HepG2 (cell line): Measurements from ENCODE around the gene FASTK. TPM values are rescaled to one million over a fixed set of nuclear protein-coding genes. Genes with fewer than 3 reads are reported as not detected.

Source experiments
- ARID3A ChIP-seq: IDR thresholded peaks from 2 replicates; pipeline ENCODE4 v1.6.1; 2012; ENCODE audit warnings: low read depth, low read length, improper control_type of control experiment
- GLI4 ChIP-seq: sonication (generic); formaldehyde crosslinking; IDR thresholded peaks from 2 replicates; pipeline ENCODE4 v1.5.1; 2020; ENCODE audit warnings: missing genetic modification reagents, mild to moderate bottlenecking, moderate library complexity, borderline replicate concordance
- JARID2 ChIP-seq: sonication (generic); formaldehyde crosslinking; IDR thresholded peaks from 2 replicates; pipeline ENCODE4 v1.8.1; 2023; ENCODE audit warnings: missing genetic modification reagents, inconsistent platforms; ENCODE audit not compliant: insufficient replicate concordance
- MED1 ChIP-seq: sonication (generic); formaldehyde crosslinking; IDR thresholded peaks from 2 replicates; pipeline ENCODE4 v1.4.0; 2020; ENCODE audit warnings: missing genetic modification reagents
- PCBP1 ChIP-seq: fragments of 200-400 bp; formaldehyde crosslinking; IDR thresholded peaks from 2 replicates; pipeline ENCODE4 v1.6.1; 2017; ENCODE audit warnings: mild to moderate bottlenecking, low read depth, low read length, borderline replicate concordance
- RFXAP ChIP-seq: sonication (generic); formaldehyde crosslinking; IDR thresholded peaks from 2 replicates; pipeline ENCODE4 v1.4.0; 2020; ENCODE audit warnings: missing genetic modification reagents, borderline replicate concordance
- SUZ12 ChIP-seq: fragments of 150-350 bp; IDR thresholded peaks from 2 replicates; pipeline ENCODE4 v1.6.1; 2014; ENCODE audit warnings: low read depth, low read length
- XRCC5 ChIP-seq: fragments of 200-400 bp; formaldehyde crosslinking; optimal IDR thresholded peaks from 2 replicates; pipeline ENCODE3; 2017; ENCODE audit warnings: mild to moderate bottlenecking, low read length
- ZBTB26 ChIP-seq: IDR thresholded peaks from 2 replicates; pipeline ENCODE4 v1.6.1; 2016; ENCODE audit warnings: missing compliant biosample characterization, missing genetic modification reagents, borderline replicate concordance
- ZBTB33 ChIP-seq: sonication (generic); formaldehyde crosslinking; IDR thresholded peaks from 2 replicates; pipeline ENCODE4 v1.4.0; 2020; ENCODE audit warnings: missing genetic modification reagents
- ZBTB4 ChIP-seq: sonication (generic); formaldehyde crosslinking; IDR thresholded peaks from 2 replicates; pipeline ENCODE4 v1.4.0; 2020; ENCODE audit warnings: missing genetic modification reagents, mild to moderate bottlenecking, borderline replicate concordance
- ZNF557 ChIP-seq: sonication (generic); formaldehyde crosslinking; IDR thresholded peaks from 2 replicates; pipeline ENCODE4 v1.4.0; 2020; ENCODE audit warnings: missing genetic modification reagents
- ZNF574 ChIP-seq: sonication (generic); formaldehyde crosslinking; IDR thresholded peaks from 2 replicates; pipeline ENCODE4 v1.4.0; 2020; ENCODE audit warnings: missing genetic modification reagents
- ZSCAN9 ChIP-seq: IDR thresholded peaks from 2 replicates; pipeline ENCODE4 v1.6.1; 2016; ENCODE audit warnings: borderline replicate concordance
- polyA plus RNA-seq, 8 experiments: library from polyadenylated mRNA; depleted of rRNA in 3 of 8; stranded (reverse) in 7 of 8; unstranded in 1 of 8; fragments of >200 nt; fragmentation: Illumina TruSeq in 4 of 8; extraction: Trizol in 4 of 8; gene quantifications; 2 replicates each; pipeline versions ENCODE4 v1.2.1 to v1.2.3, GENCODE V29; 2011 to 2016; ENCODE audit warnings: low read depth in 4 of 8, missing spikeins in 1 of 8, mixed read lengths in 1 of 8; ENCODE audit not compliant: insufficient read depth in 1 of 8
- total RNA-seq, 5 experiments: library from RNA; depleted of rRNA; stranded (reverse); fragments of >200 nt; fragmentation: Illumina TruSeq; extraction: Trizol; gene quantifications; 2 replicates each; pipeline ENCODE4 v1.2.3, GENCODE V29; 2016; ENCODE audit warnings: low read depth in 1 of 5

FASTK gene
- total and polyA plus RNA-seq, 2 of the 13 experiments (the other 11 are each of a cell fraction or from before 2014, with no cell fraction given): 52.9 to 55.7 TPM

- TF ChIP-seq ZBTB26 (CRISPR knock-in tag) (peak; percentile 92), PCBP1 (0 out of 2 replicates have a peak, but pooled peaks have one; percentile 22), ZSCAN9 (CRISPR knock-in tag) (no peak), MED1 (CRISPR knock-in tag) (0 out of 2 replicates have a peak, but pooled peaks have one; percentile 9), RFXAP (peak; percentile 16; the same call in 1 of the 2 replicates), ZNF574 (CRISPR knock-in tag) (peak; percentile 41; the same call in 1 of the 2 replicates), ARID3A (no peak), XRCC5 (peak; percentile 90), ZBTB33 (CRISPR knock-in tag) (peak; percentile 99), GLI4 (CRISPR knock-in tag) (no peak), SUZ12 (0 out of 2 replicates have a peak, but pooled peaks have one; percentile 12), ZNF557 (CRISPR knock-in tag) (no peak), JARID2 (CRISPR knock-in tag) (no peak), ZBTB4 (peak; percentile 74)
Observed at GRCh38 chr7:151123822-151124464, 43.3 kb upstream of the FASTK start (continued).
